Osteocyte (in vitro differentiated cells): ENCODE measurements around the gene MISP. TPM values are rescaled to one million over a fixed set of nuclear protein-coding genes. Genes with fewer than 3 reads are reported as not detected.

Experiments
- DNase-seq: peaks from one replicate; pipeline ENCODE4 v3.0.0; 2021; ENCODE audit warnings: mixed read lengths; ENCODE audit not compliant: unreplicated experiment; ENCODE audit errors: extremely low spot score
- H3K27ac Mint-ChIP-seq: one replicate; pipeline ENCODE4 v1.8.0; 2021; ENCODE audit warnings: mild to moderate bottlenecking, mixed read lengths; ENCODE audit not compliant: unreplicated experiment
- H3K27me3 Mint-ChIP-seq: one replicate; pipeline ENCODE4 v1.8.0; 2021; ENCODE audit warnings: mixed read lengths; ENCODE audit not compliant: unreplicated experiment
- H3K36me3 Mint-ChIP-seq: one replicate; pipeline ENCODE4 v1.8.0; 2021; ENCODE audit warnings: mixed read lengths; ENCODE audit not compliant: unreplicated experiment
- H3K4me1 Mint-ChIP-seq: one replicate; pipeline ENCODE4 v1.8.0; 2021; ENCODE audit warnings: mixed read lengths; ENCODE audit not compliant: unreplicated experiment
- H3K4me3 Mint-ChIP-seq: one replicate; pipeline ENCODE4 v1.8.0; 2021; ENCODE audit warnings: mild to moderate bottlenecking, moderate library complexity, mixed read lengths; ENCODE audit not compliant: unreplicated experiment
- H3K9me3 Mint-ChIP-seq: one replicate; pipeline ENCODE4 v1.8.0; 2021; ENCODE audit warnings: mixed read lengths; ENCODE audit not compliant: unreplicated experiment
- CTCF ChIP-seq: fragments of 200-600 bp; sonication (generic); IDR thresholded peaks from 2 replicates; pipeline ENCODE4 v1.5.0; 2021; ENCODE audit warnings: antibody characterized with exemption, mild to moderate bottlenecking, moderate library complexity
- total RNA-seq: library from RNA; stranded (reverse); gene quantifications from 2 replicates; pipeline ENCODE4 v1.2.1, GENCODE V29; 2021

Gene MISP
- total RNA-seq, 1 donor from 2014 or later = 1.3 TPM

GRCh38 chr19:711254-711653, 39.7 kb upstream of the MISP start:
- Mint-ChIP-seq H3K4me1 (peaks cover 22% of the 10 kb centered on the region), H3K9me3 (peaks cover 4% of the 10 kb centered on the region), H3K27ac (peak overlapping the region; percentile 78), H3K27me3 (no peaks in the 10 kb centered on the region), H3K4me3 (peak overlapping the region; percentile 68), H3K36me3 (peaks cover 8% of the 10 kb centered on the region)
- DNase-seq = no peak
- TF ChIP-seq CTCF = no peak

- Mint-ChIP-seq H3K4me1 (peaks cover 28% of the 10 kb centered on the region), H3K9me3 (peaks cover 4% of the 10 kb centered on the region), H3K27ac (peak overlapping the region; percentile 39), H3K4me3 (no peak overlapping the region), H3K36me3 (peaks cover 10% of the 10 kb centered on the region), H3K27me3 (no peaks in the 10 kb centered on the region)
- no peak for DNase-seq
- TF ChIP-seq CTCF = no peak
Observed at GRCh38 chr19:715347-715746, 35.6 kb upstream of the MISP start.

GRCh38 chr19:718251-718951, 32.5 kb upstream of the MISP start:
- Mint-ChIP-seq H3K27ac (peak overlapping the region; percentile 47), H3K4me1 (peaks cover 27% of the 10 kb centered on the region), H3K36me3 (peaks cover 10% of the 10 kb centered on the region), H3K27me3 (no peaks in the 10 kb centered on the region), H3K4me3 (no peak overlapping the region), H3K9me3 (peaks cover 4% of the 10 kb centered on the region)
- no peak for DNase-seq
- TF ChIP-seq CTCF = no peak

- Mint-ChIP-seq H3K4me1 (peaks cover 28% of the 10 kb centered on the region), H3K4me3 (no peak overlapping the region), H3K27me3 (no peaks in the 10 kb centered on the region), H3K36me3 (peaks cover 10% of the 10 kb centered on the region), H3K9me3 (peaks cover 4% of the 10 kb centered on the region), H3K27ac (no peak overlapping the region)
- no peak for DNase-seq
- no peak for TF ChIP-seq CTCF
Observed at GRCh38 chr19:718991-719512, 31.9 kb upstream of the MISP start.

- TF ChIP-seq CTCF = no peak
- H3K4me1 Mint-ChIP-seq = peaks cover 28% of the 10 kb centered on the region
- peaks cover 10% of the 10 kb centered on the region for H3K36me3 Mint-ChIP-seq
- H3K9me3 Mint-ChIP-seq = peaks cover 4% of the 10 kb centered on the region
- H3K4me3 Mint-ChIP-seq = no peak overlapping the region
- no peak for DNase-seq
- no peaks in the 10 kb centered on the region for H3K27me3 Mint-ChIP-seq
- H3K27ac Mint-ChIP-seq = no peak overlapping the region
Observed at GRCh38 chr19:719636-720344, 31.1 kb upstream of the MISP start.
